ENCODE data around the gene ATPAF1.
"Not testable (repeated sequence)": the region's sequence is repeated elsewhere in the genome, so short reads cannot be mapped to it uniquely, and the experiment has no call there.

The ATPAF1 gene, protein sequence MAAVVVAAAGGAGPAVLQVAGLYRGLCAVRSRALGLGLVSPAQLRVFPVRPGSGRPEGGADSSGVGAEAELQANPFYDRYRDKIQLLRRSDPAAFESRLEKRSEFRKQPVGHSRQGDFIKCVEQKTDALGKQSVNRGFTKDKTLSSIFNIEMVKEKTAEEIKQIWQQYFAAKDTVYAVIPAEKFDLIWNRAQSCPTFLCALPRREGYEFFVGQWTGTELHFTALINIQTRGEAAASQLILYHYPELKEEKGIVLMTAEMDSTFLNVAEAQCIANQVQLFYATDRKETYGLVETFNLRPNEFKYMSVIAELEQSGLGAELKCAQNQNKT

DNA sequence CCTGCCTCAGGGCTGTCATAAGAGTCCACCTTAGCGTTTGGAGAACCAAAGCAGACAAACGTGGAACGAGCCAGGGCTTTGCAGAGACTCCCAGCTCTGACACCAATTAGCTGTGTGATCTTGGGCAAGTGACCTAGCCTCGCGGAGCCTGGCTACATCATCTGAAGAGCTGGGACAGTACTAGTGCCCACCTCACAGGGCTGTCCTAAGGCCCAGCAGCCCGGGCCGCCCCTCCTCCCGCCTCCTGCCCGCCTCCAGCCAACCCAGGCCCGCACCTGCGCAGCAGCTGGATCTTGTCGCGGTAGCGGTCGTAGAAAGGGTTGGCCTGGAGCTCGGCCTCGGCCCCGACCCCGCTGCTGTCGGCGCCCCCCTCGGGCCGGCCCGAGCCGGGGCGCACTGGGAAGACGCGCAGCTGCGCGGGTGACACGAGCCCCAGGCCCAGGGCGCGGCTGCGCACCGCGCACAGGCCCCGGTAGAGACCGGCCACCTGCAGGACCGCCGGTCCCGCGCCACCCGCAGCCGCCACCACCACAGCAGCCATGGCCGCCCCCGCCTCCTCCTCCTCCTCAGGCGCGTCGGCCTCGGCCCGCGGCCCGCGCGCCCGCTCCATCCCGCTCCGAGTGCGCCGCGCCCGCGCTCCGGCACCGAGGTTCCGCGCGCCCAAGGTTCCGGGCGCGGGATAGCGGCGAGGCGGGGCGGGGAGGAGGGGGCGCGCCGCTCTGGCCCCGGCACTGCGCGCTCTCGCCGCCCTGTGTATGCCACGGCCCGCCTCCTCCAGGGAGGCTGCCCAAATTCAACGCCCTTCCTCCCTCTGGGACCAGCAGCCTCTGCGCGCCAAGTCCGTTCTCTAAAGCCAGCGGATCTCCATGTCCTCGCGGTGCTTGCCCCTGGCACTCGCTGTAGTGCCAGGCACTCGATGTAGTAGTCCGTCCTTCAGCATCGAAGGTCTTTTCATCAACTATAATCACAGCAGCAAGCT, at the start of gene ATPAF1:
Gene ATPAF1 (minus strand): TSS at position 583 of the 979 bp plus-strand sequence. CDS start 42 bp downstream, at position 541.
- peak; percentile 86 for DNase-seq

DNA sequence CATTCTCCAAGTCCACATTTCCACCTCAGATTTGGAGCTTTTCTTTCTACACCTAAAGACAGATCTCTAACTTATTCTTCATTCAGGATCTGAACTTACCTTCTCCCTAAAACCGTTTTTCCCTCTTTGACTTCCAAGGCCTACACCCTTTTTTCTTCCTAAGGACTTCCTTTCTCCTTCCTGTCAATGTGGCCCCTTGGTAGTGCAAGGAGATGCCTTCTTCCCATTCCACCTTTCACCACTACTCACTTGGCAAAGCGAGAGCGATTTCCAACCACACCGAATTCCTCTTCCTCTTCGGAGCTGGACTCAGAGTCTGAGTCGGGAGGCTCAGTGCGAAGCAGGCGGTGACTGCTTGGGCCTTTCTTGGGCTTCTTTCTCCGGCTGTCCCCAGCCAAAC, 49.5 kb upstream of the ATPAF1 start:
- no peak for DNase-seq

DNA sequence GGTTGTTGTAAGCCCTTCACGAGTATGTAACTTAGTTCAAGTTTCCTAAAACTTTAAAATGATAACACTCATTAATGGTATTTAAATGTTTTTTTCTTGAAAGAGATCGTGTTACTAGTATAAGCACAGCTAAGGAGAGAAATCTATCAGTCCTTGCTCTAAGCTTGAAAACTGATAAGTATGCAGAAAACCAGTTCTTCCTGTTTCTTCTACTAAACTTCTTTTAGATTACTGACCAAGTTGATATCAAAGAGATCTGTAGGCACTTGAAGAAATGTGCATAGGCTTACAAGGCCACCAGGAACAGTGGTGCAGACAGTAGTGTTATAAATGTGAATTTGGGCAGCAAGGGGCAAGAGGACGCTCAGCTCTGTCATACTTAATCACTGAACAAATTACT, 46.8 kb upstream of the ATPAF1 start:
- no peak for DNase-seq

DNA sequence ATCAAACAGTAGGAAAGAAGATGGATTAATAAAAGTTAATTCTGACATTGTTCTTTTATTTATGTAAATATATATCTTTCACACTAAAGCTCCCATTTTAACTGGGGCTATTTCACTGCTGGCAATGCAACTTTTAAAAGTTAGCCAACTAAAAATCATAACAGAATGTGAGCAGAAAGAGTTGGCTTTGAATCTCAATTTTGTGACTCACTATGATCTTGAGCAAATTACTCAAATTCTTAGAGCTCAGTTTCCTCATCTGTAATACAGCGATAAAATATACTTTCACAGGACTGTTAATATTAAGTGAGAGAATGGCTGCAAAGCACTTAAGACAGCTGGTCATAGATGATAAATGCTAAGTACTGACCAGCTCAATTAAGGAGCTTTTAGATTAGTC, 40.0 kb upstream of the ATPAF1 start:
- no peak for DNase-seq

DNA sequence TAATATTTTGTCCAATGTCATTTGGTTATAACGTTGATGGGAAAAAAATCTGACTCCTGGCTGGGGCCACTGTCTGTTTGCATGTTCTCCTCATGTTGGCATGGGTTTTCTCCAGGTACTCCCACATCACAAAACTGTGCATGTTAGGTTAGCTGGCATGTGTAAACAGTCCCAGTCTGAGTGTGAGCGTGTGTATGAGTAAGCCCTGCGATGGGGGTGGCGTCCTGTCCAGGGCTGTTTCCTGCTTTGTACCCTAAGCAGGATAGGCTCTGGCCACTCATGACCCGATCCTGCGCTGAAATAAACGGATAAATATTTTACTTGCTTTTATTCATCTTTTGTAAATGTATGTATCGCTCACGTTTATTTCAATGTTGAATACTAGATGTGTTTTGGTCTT, 37.2 kb upstream of the ATPAF1 start:
- no peak for DNase-seq

DNA sequence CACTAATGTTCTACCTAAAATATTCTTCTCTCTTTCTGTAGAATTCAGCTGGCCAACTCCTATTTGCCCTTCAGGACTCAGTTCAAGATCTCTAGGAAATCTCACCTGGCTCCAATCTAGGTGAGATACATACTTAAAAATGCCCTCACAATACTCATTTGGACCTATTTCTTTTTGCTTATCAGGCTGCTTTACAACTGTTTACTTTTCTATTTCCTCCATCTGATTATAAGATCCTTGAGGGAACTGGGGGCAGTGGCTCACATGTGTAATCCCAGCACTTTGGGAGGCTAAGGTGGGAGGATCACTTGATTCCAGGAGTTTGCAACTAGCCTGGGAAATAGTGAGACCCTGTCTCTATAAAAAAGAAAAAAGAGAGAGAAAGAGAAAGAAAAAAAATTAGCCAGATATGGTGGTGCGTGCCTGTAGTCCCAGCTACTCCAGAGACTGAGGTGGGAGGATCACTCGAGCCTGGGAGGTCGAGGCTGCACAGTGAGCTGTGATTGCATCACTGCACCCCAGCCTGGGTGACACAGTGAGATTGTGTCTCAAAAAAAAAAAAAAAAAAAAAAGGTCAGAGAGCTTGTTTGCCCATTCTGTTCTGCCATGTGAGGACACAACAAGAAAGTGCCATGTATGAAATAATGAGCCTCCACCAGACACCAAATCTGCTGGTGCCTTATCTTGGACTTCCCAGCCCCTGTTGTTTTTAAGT, 35.9 kb upstream of the ATPAF1 start:
- DNase-seq, result no peak

DNA sequence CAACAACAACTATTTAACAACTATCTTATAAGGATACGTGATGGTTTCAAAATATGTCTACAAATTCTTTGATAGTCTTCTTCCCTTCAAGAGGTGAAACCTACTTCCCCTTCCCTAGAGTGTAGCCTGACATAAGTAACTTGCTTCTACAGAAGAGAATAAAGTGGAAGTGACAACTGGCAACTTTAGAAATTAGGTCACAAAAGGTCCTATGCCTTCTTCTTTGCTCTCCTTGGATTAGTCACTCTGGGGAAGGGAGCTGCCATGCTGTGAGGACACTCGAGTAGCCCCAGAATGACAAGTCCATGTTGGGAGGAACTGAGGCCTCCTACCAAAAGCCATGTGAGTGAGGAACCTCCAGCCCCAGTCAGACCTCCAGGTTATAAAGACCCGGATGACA, 31.5 kb upstream of the ATPAF1 start:
- no peak for DNase-seq

DNA sequence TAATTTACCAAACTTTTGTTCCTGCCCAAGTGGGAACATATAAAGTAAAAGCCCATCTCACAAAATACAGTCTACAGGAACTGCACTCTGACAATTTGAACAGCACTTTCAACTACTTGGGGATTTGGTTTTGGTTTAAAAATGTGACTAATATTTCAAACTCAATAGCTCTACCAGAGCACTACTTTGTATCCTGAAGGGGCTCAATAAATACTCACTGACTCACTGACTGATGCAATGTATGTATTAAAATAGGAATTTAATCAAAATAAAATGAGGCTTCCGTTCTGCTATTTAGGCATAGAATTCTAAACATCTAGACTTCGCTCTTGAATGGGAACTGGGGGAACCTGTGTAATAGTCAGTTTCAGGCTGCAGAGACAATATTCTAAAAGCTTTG, 28.9 kb upstream of the ATPAF1 start:
- DNase-seq, result no peak

DNA sequence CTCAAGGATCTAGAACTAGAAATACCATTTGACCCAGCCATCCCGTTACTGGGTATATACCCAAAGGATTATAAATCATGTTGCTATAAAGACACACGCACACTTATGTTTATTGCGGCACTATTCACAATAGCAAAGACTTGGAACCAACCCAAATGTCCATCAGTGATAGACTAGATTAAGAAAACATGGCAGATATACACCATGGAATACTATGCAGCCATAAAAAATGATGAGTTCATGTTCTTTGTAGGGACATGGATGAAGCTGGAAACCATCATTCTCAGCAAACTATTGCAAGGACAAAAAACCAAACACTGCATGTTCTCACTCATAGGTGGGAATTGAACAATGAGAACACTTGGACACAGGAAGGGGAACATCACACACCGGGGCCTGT, 26.5 kb upstream of the ATPAF1 start:
- not testable (repeated sequence) for DNase-seq

DNA sequence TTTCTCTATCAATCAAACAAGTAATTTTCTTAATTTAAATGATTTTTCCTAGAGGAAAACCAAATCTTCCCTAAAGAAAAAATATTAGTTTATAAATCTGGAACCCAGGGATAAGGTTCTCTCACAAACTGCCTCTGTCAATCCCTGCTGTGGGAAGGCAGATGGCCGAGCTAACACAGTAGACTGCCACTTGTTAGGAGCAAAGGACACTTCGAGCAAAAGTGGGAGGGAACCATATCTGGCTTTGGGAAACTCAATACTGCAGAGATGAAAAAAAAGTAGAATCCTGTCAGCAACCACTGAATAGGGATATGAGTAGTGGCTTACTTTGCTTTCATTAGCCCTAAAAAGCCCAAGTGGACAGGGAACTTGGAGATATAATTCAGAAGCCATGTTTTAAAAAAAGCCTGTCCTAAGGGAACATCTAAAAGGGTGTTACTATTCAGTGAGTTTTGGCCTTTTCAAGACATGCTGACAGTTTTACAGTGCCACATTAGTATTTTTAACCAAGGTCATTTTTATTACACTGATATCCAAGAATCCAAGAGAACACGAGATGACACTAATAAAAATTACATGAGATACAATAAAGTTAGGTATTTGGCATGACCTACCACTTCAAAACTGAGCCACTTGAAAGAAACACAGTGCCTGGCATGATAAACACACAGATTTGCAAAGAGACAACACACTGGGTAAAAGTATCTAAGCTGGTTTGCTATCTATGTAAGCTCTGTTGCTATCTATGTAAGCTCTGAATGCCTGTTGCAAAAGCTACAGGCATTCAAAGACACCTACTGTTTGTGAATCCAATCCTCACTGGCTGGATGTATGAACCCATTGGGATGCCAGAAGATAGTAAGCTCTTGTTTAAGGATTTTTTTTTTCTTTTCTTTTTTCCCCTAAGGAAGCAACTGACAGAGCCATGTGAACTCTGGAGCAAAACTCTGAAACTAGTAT, 24.9 kb upstream of the ATPAF1 start:
- DNase-seq, result no peak

DNA sequence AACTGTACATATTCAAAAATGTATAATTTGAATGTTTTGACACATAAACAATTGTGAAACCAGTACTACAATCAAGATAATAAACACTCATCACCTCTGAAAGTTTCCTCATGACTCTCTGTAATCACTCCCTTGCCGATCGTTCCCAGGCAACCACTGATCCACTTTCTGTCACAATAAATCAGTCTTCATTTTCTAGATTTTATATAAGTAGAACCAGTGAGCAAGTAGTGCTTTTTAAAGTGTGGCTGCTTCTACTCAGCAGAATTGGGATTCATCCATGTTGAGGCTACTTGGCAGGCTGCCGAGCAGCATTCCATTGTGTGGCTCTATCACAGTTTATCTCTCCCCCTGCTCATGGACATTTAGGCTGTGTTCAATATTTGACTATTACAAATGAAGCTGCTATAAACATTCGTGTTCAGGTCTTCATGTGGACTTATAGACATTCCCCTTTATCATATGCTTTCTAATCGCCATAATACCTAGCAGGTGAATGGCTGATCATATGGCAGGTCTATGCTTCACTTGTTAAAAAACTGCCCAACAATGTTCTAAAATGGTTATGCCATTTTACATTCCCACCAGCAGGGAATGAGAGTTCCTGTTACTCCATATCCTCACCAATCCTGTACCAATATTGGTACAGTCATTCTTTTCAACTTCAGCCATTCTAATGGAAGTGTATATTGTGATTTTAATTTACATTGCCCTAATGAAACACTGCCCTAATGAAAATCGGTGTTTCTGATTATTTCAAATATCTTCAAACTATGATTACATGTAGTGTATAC, 24.0 kb upstream of the ATPAF1 start:
- no peak for DNase-seq

DNA sequence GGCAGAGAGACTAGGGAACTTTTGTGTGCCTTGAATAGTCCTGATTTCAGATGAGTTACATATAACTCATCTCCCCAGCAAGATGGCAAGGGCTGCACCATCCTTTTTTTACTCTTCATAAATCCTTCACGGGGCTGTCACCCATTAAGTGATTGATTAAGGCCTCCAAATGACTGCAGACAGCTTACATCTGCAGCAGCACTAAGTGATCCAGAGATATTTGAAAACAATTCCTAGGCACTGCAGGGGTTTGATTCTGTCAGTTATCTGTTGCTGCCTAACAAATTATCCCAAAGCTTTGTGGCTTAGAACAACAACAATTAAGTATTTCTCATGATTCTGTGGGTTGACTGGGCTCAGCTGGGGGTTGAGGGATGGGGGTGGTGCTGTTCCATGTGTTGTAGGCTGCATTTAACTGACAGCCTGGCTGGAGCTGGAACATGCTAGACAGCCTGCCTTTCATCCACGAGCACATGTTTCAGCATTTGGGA, 22.8 kb upstream of the ATPAF1 start:
- no peak for DNase-seq

DNA sequence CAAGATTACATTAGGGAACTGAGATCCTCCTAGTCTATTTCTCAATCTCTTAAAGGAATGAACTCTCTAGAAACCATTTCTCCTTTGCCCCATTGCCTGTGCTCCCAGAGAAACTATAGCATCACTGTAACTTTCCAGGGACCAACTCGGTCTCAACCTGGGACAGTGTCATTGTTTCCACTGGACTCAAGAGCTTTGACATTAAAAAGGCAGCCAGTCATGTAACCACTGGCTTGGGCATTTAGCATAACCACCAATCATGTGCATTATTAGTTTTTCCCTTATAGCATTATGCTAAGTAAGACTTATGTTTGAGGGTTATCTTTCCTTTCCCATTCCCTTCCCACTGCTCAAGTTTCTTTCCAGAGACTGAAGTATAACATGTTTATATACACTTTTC, 21.7 kb upstream of the ATPAF1 start:
- DNase-seq, result no peak

DNA sequence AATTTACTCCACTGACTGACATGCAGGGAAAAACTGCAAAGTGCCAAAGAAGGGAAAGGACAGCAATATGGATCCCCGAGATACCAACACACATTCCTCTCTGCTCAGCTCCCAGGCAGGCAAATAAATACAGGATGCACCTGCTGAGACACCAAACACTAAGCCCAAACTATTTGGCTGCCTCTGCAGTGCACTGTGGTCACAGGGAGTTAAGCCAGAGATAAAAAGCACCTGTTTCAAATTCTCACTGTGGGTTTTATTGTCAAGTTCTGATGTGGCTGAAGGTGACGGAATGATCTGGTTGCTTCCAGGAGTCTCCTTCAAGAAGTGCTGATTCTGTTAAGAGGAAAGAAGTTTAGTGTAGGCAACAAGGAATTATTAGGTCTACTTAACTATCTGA, 21.2 kb upstream of the ATPAF1 start:
- no peak for DNase-seq

DNA sequence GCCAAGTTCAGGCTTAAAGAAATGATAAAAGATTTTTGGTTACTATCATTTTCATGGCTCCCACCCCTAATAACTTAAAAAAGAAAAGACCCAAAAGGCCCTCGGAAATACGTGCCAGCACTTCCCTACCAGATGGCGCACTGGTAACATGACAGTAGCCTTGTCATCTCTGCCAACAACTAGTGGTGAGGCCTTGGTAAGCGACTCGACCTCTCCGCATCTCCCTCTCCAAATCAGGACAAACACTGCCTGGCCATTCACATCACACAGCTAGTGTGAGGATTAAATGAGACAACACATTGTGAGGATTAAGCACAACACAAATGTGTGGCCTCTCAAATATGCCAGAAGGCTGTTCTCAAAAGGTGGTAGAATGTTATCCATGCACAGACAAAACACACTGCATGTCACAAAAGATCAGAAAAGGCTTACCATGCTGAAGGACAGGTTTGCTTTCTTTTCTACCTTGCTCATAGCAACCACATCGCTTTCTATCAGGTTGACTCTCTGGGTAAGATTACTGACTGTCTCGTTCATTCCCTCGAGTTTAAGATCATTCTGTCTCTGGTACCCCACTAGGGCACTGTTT, 19.9 kb upstream of the ATPAF1 start:
- no peak for DNase-seq

DNA sequence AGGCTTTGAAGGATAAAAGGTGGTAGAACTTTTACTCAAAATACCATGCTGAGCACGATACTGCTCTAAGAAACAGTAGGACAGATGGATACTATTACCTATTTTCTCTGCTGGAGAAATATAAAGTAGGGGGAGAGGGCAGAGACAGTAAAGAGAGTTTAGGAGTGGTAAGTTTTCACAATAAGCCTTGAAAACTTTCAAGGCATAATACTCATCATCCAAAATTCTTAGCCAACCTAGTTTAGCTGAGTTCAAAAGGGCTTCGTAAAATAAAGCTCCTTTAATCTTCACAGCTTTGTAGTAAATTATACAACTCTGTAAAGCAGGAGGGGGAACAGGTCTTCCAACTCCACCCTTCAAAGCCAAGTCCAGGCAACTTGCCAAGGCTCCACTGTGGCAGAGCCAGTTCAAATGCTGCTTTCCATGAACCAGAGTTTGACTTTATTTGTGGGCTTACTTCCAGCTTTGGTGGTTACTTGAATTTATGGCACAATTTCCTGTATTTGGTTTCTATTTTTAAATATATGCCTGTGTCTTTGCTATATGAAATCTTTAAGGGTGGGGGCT, 19.0 kb upstream of the ATPAF1 start:
- no peak for DNase-seq

DNA sequence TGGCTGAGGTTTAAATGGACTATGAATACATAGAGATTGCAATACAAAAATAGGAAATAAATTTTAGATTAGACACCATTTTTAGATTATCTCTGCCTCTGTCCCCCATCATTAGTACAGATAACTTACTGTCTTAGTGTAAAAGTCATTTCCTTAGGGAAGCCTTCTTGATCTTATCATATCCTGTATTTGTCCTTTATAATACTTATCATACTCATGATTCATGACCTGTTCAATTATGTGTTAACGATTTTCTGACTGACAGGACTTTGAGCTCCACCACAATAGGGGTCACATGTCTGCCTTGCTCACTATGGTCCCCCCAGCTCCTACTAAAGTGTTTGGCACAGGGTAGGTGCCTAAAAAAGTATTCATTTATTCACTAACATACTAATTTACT, 18.1 kb upstream of the ATPAF1 start:
- DNase-seq, result no peak

DNA sequence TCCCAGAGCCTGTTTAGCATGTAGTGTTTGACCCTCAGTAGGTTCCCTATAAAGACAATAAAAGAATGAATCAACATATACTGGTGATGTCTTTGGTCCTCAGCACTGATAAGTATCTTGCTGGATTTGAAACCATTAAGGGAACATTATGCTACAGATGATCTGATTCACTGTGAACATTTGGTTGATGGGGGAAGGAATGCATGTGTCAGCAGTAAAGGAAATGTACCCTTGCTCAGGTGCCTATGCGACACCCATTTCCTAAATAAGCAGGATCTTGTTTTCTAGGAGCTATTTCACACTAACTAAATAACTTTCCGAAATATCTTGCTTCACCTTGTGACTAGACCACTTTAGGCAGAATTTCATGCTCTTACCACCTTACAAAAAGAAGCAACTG, 16.5 kb upstream of the ATPAF1 start:
- DNase-seq, result no peak

DNA sequence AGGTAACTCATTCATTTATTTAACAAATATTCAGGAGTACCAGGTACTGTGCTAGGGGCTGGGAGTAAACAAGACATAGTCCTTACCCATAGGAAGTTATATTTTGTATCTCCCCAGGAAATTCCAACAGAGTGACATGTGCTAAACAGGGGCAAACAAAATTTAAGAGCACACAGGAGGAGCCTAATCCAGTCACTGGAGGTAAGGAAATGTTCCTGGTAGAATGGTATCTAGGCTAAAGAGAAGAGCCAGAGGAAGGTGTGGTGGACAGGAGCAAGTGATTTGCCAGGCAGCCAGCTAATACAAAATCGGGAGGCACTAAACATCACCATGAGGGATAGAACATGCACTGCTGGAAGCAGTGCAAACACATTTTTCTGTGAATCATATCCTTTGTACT, 13.9 kb upstream of the ATPAF1 start:
- no peak for DNase-seq

DNA sequence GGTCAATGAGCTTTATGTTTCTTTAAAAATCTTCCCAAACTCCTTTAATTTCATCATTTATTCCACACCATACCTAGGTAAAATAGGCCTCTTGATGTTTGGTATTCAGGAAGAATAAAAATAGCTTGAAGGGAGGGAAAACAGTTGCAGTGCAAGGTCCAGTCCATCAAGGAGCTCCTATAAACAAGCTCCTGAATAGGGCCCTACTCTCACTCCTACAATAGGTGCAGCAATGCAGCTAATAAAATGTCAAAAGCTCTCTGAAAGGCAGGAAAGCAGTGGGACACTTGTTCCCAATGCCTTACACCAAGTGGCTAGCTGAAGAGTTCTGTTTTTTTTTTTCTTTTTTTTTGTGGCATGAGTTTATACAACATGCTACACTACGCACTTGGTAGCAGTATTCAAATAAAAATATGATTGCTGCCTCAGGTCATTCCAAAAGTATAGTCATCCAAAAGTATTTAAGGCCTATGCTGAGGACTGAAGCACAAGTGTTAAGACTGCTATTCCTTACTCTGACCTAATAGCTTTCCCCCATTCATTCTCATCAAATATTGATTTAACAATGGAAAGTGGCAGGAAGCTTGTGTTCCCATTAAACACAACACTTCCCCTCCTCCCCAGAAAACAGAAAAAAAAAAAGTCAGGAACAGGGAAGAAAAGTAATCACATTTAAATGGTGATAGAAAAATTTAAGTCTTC, 13.3 kb upstream of the ATPAF1 start:
- no peak for DNase-seq
